Measurements from ENCODE around the gene STX12. TPM values are rescaled to one million over a fixed set of nuclear protein-coding genes. Genes with fewer than 3 reads are reported as not detected.

STX12 gene
- 37.7 and 50.8 TPM in 2 replicates for total RNA-seq (2014; rRNA removed; shearing (Covaris generic))

DNA sequence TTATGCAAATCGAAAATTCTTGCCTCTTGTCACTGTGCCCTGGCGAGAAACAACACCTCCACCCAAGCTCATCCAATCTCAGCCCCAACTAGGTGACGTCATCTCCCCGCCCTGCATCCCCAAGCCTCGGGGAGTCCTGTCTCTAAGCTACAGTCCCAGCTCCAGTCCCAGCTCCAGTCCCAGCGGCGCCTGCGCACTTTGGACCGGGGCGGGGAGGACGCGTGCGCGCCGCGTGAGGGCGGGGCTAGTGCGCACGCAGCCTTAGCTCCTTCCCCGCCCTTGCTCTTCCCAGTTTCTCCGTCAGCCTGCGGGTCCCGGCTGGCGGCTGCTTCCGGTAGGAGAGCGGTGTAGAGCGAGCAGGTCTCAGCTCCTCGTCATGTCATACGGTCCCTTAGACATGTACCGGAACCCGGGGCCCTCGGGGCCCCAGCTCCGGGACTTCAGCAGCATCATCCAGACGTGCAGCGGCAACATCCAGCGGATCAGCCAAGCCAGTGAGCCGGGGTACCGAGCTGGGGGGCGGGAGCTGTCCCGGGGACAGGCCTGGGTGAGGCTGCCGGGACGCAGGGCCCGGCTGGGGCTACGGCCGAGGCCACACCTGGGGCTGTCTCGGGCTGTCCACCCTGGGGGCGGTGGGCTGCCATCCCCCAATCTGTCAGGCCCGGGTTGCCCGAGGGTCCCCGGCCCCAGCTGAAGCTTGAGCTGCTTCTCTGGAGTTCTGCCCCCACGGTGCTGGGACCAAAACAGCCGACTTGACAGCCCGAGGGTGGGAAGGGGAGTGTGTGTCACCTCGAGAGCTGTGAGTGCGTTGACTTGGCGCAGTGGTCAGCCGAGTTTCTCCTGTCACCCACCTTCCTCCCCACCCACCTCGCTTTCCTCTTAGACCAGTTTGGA, at the start of gene STX12:
Gene STX12 (plus strand): TSS at position 288 of the 894 bp plus-strand sequence. CDS start 89 bp downstream, at position 377.
- DNase-seq (ENCODE audit: low read depth): peak; percentile 100

DNA sequence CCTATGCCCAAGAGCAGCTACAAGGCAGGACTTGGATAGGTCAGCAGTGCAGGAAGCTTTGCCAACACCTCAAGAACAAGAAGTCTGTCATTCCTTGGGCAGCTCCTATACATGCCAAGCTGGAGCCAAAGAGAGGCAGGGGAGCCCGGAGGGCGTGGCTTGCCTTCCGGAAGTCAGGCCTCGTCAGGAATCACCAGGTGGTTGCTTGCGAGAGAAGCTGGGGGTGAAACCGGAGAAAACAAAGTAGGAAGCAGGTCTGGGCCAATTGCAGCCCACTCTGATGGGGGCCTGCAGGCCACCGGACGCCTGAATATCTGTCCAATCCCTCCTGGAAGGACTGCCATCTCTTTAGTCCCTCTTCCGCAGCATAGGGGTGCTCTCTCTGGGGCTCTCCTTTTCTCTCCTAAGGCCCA, 48.1 kb upstream of the STX12 start:
- peak; percentile 41 for DNase-seq (ENCODE audit: low read depth)

DNA sequence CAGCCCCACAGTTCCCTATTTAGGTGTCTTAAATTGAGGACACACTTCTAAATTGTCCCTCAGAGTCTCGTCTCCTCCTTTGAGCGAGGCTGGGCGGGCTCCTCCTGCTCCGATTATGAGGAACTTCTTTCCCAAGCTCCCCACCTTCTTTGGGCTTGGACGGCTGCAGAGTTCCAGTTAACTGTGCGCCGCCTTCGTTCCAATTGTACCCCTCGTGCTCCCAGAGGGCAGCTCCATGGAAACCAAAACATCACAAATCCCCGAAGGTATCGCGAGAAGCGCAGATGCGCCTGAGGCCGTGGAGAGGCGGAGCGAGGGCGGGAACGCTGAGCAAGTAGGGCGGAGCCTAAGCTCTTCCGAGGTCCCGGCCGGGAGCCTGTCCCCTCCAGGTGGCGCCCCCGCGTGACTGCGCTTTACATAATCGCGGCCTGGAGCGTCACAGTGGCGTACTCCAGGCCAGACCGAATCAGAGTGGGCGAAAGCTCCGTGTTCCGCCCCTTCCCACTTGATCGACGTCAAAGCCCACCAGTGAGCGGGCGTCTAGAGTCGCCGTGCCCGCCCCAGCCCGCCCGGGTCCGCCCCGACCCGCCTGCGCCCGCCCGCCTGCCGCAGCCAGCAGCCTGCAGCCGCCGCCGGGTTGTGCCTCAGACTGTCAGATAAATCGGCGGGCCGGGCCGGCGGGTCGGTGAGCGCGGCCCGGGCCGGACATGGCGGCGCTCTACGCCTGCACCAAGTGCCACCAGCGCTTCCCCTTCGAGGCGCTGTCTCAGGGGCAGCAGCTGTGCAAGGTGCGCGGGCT, 47.4 kb upstream of the STX12 start, which contains the start of gene FAM76A:
Gene FAM76A (plus strand): TSS at position 588 of the 799 bp plus-strand sequence. CDS start 120 bp downstream, at position 708.
- DNase-seq (ENCODE audit: low read depth): peak; percentile 98

DNA sequence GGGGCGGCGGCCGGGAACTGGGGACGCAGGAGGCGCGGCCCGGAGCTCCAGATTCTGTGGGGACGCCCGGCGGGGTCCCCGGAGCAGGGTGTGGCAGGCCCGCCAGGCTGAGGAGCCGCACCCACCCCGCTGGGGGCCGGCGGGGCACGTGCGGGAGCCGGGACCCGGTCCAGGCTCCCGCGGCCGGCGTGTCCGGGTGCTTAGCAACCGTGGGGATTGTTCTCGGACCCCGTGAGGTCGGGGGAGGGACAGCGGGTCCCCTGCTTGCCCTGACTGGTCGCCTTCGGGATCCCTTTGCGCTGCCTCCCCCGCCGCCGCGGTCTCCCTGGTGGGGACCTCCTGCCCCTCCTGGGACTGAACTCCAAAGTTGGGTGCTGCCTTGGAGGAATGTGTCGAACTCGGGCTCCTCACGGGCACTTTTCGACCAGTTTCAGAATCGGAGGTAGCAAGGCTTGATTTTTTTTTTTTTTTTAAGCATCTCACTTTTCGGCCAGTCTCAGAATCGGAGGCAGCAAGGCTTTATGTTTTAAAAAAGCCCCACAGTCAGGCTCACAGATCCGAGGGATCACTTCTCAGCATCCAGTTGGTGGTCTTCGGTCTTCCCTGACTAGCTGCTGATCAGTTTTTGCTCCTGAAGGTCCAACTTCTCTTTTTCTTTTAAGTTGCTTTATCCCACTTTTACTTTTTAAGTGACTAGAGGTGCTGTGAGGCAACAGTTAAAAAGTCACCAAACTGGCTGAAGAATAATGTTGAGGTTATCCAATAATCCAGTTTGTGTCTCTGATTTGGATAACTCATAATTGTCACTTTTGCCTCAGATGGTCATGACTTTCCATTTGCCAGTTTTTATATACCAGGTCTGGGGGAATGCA, 46.6 kb upstream of the STX12 start:
- peak; percentile 56 for DNase-seq (ENCODE audit: low read depth)

DNA sequence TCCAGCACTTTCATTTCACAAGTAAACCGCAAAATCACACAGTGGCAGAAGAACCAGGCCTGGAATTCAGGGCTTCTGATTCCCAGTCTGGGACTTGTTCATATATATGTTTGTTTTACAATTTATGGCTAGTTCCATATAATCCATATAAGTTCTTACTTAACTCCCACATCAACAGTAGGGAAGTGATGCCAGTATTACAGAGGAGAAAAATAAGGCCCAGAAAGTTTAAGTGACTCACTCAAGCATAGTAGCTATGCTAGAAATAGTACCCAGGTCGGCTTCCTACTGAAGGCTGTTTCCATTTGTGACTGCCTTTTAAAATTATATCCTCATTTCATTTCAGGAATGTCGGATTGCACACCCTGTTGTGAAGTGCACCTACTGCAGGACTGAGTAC, 45.9 kb upstream of the STX12 start:
- peak; percentile 25 for DNase-seq (ENCODE audit: low read depth)

DNA sequence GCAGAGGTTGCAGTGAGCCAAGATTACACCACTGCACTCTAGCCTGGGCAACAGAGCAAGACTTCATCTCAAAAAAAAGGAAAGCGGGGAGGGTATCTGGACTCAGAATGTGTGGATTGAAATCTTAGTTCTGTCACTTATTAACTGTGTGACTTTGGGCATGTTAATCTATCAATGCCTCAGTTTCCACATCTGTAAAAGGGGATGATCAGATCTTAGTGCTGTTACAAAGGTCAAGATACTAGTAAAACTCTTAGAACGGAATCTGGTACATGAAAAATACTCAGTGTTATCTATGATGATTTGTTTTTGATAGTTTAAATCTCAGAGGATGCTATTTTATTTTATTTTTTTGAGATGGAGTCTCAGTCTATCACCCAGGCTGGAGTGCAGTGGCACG, 36.8 kb upstream of the STX12 start:
- DNase-seq (ENCODE audit: low read depth): no peak

DNA sequence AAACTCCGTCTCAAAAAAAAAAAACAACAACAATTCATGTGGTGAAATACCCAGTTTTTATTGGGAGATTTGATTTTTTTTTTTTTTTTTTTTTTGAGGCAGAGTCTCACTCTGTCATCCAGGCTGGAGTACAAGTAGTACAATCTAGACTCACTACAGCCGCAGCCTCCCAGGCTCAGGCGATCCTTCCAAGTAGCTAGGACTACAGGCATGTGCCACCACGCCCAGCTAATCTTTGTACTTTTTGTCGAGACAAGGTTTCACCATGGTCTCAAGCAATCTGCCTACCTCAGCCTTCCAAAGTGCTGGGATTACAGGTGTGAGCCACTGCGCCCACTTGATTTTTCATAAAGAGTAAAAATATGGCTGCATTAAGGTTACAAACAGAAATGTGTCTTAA, 31.9 kb upstream of the STX12 start:
- no peak for DNase-seq (ENCODE audit: low read depth)

DNA sequence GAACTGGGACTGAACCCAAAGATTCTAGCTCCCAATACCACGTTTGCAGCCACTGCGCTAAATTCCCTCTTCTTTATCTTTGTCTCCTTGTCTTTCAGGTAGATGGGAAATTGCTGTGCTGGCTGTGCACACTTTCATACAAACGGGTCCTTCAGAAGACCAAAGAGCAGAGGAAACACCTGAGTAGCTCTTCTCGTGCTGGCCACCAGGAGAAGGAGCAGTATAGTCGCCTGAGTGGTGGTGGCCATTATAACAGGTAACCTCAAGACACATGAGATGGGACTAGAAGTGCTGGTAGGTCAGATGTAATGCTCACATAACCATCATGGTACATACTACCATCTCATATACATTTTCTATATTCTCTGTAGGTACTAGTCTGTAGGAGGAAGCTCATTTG, 28.5 kb upstream of the STX12 start:
- no peak for DNase-seq (ENCODE audit: low read depth)

DNA sequence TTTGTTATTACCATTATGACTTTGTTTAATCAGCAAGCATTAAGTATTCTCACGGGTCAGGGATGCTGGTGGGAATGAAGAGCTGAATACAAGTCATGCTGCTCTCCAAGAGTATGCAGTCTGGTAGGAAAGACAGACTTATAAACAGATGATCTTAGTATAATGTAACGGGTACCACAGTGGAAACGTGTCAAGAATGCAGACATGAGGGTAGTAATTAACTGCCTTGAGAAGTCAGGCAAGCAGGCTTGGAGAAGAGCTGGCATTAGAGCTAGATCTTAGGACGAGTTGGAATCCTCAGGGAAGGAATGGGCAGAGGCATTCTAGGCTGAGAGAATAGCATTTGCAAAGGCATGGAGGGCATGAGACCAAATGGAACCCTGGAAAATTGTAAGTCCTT, 27.6 kb upstream of the STX12 start:
- DNase-seq (ENCODE audit: low read depth): no peak

DNA sequence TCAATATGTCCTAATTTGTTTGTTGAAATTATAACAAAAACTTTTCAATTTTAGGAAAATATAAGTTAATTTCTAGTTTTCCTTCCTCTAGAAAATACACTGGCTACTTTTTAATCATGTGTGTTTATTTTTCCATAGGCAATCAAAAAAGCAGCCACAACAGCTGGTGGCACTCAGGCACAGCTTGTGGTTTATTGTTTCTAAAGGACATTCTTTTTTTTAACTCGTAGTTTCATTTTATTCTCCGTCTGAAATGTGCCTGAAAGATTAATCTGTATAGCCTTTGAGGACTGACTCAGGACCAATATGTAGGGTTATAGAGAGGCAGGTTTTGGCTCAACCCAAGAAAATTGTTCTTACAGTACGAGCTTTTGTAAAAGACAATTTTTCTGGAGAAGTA, 20.7 kb upstream of the STX12 start:
- no peak for DNase-seq (ENCODE audit: low read depth)

DNA sequence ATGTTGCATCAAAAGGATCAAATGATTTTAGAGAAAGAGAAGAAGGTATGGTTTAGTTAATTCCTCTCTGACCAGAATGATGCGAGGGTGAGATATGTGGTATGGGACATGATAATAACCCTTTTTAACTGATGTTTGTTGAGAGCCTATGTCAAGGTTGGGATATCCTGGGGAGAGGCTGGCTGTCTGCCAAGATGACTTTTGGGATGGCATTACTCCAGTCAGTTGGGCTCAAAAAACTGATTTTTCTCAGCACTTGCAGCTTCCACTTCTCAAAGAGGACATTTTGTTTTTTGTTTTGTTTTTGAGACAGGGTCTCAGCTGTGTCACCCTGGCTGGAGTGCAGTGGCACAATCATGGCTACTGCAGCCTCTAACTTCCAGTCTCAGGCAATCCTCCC, 17.7 kb upstream of the STX12 start:
- no peak for DNase-seq (ENCODE audit: low read depth)

DNA sequence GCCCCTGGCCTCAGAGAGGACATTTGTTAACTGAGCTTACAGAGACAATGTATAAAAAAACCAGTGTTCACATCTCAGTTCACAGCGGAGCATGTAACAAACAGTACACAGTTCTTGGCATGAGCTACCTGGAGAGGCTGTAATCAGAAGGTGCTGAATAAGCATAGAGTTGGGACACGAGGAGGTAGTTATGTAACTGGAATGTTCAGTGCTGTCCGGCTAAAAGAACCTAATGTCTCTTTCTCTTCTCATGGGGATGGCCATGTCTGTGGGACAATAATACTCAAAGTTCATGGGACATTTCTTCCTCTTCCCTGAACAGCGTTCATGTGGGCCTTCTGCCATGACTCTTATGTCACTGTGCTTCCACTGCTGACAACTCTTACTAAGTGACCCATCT, 17.2 kb upstream of the STX12 start:
- DNase-seq (ENCODE audit: low read depth): no peak

DNA sequence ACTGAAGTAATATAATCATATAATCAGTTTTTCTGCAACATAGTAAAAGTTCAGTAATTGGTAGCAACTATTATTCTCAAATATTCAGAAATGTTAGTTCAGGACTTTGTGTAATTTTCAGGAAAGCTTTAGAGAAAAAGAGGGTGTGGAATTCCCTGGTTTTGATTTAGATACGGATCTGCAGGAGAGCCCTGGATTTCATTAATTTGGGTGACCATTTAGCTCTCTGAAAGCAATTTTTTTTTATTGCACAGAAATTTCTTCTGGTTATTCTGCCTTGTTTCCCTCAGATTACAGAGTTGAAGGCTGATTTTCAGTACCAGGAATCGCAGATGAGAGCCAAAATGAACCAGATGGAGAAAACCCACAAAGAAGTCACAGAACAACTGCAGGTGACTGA, 13.8 kb upstream of the STX12 start:
- no peak for DNase-seq (ENCODE audit: low read depth)

DNA sequence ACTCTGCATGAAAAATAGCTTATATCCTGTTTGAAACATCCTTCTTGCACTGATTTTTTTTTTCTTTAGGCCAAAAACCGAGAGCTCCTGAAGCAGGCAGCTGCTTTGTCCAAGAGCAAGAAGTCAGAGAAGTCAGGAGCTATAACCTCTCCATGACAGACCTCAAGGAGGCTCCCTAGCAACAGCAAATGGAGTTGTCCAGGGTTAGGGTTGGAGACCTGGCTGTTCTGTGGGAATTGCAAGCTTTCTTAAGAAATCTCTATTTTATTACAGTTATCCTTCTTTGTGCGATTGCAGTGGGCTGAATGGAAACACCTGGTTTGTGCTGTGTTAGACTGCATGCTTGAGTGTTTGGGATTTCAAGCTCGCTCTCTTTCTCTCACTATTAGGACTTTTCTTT, 12.6 kb upstream of the STX12 start:
- no peak for DNase-seq (ENCODE audit: low read depth)

DNA sequence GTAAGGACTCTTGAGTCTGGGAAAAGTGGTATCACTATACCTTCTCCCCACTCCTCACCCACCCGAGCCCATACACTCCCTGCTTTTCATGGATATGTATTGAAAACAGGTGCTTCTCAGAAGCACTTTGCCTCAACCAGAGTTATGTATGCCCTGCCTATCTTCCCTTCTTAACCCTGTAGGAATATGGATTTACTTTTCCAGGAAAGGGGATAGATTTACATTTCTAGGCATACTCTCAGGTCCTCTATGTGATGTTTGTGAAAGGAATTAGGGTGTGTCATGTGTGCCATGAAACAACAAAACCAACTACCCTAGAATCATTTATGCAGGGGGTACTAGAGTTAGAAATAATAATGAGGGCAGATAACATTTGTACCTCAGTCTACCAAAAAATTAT, 11.0 kb upstream of the STX12 start:
- DNase-seq (ENCODE audit: low read depth): no peak

DNA sequence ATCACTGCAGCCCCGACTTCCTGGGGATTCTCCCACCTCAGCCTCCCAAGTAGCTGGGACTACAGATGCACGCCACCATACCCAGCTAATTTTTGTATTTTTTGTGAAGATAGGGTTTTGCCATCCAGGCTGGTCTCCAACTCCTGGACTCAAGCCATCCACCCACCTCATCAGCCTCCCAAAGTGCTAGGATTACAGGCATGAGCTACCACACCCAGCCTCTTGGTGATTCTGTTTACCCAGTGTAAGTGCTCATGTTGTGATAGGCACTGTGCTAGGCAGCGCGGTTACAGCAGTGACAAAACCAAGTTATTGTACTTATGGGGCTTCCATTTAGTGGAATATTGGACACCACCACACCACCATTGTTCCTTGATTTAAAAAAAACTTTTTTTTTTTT, 9.7 kb upstream of the STX12 start:
- no peak for DNase-seq (ENCODE audit: low read depth)

DNA sequence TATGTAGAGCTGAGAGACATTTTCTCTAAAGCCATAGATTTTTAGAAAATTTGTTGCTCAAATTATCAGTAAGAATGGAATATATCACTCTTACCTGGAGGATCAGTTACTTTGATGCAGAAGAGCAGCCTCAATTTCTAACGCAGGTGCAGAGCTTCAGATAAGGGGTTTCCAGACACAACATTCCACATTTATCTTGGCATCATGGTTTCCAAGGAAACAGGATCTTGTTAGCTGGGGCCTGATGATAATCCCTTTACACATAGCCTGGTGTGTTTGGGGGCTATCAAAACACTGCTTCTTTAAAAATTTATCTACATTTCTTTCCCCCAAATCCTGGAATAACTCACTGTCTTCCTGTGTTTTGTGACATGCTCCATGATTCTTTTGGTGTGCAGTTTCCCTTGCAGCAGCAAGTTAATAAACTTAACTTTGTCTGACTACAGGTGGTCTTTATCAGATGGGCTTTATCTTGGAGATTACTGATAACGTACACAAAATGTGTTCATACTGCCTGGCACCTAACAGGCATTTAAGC, 2.7 kb upstream of the STX12 start:
- no peak for DNase-seq (ENCODE audit: low read depth)

DNA sequence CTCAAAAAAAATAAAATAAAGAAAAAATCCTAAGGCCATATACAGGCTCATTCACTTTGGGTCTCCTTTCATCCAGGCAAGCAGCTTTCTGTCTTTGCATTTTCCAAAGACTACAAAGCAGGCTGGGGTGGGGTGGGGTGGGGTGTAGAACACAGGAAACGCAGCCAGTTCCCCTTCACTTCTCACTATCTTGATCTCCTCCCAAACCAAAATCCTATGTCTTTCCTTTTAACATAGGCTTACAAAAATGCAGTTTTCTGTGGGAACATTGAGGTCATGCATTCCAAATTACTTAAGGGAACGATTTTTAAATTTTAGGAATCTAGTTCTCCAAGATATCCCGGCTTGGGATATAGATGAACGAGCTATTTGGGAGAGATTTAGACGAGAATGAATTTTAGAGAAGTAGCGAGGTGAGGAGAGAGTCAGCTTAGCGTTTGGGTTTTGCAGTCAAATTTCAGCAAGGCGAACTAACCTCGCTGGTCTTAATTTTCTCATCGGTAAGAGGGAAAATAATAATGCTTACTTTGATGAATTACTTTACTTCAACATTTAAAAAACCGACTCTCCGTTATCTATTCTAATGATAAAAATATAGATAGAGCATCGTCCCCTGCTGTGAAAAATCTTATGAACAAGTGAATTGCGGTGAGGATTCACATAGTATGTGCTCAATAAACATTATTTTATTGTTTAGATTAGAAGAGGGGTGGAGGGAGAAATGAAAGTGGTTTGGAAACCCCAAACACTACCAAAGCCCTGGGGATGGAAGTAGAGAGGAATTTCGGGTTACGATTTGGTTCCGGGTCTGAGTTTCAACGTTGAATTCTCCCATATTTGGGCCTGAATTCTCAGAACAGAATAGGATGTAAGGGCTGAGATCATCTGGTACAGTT, 735 bp upstream of the STX12 start:
- DNase-seq (ENCODE audit: low read depth): peak; percentile 34

DNA sequence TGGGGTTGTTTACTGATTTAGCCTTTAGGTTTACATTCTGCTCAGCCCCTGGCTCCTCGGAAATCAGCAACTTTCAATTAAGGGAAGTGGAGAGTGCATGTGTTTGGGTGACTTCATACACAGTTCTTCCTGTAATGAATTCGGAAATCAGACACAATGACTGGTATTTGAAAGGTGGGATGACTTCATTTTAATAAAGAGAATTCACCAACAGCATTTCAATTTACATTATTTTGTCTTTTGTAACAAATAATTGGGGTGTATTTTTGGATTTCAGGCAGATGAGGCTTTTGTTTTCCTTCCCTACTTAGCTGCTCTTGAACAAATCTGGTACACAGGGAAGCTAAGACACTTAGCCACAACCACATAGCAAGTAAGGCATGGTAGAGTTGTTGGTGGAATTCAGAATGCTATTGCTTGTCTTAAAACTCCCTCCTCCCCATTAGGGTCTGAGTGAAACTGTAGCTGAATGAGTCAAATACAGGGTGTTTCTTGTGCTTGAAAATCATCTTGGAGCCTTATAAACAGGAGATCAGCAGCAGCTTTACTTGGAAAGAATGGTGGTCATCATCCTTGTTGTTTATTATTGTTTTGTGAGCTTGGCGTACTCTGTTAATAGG, 917 bp downstream of the STX12 start:
- peak; percentile 14 for DNase-seq (ENCODE audit: low read depth)

DNA sequence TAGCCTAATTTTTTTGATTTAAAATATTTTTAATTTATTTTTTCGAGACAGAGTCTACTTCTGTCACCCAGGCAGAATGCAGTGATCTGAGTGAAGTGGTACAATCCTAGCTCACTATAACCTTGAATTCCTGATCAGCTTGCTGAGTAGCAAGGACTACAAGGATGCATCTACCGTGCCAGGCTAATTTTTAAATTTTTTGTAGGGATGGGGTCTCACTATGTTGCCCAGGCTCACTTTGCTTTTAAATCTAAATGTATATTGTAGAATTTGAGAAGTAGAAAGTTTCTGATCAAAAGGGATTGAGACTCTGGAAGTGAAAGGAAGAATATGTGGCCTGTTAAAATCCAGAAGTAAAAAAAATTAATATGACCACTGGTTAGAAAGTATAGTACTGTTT, 1.6 kb downstream of the STX12 start:
- DNase-seq (ENCODE audit: low read depth): no peak
